AML-193 (cell line): ENCODE measurements around the gene RAI1.

Experiments
- DNase-seq, 2 experiments: peaks; one replicate each; lab custom pipeline; 2025; lab: John Stamatoyannopoulos, UW

The RAI1 gene

GRCh38 chr17:17767887-17768418 is 86.7 kb downstream of the RAI1 start:
- DNase-seq: no peak

GRCh38 chr17:17768424-17769088 is 87.3 kb downstream of the RAI1 start:
- no peak for DNase-seq

GRCh38 chr17:17769869-17770631 is 88.8 kb downstream of the RAI1 start:
- DNase-seq: no peak

GRCh38 chr17:17770632-17771044 is 89.4 kb downstream of the RAI1 start:
- no peak for DNase-seq

- no peak for DNase-seq
Observed at GRCh38 chr17:17771498-17772201, 90.4 kb downstream of the RAI1 start.

GRCh38 chr17:17772231-17772630 is 91.0 kb downstream of the RAI1 start:
- DNase-seq: no peak

- no peak for DNase-seq
Observed at GRCh38 chr17:17774009-17774881, 93.0 kb downstream of the RAI1 start.

GRCh38 chr17:17776889-17777288 is 95.6 kb downstream of the RAI1 start:
- DNase-seq: no peak

GRCh38 chr17:17778308-17779014 is 97.2 kb downstream of the RAI1 start:
- no peak for DNase-seq

- no peak for DNase-seq
Observed at GRCh38 chr17:17779015-17779611, 97.9 kb downstream of the RAI1 start.

- DNase-seq: no peak
Observed at GRCh38 chr17:17780922-17781590, 99.8 kb downstream of the RAI1 start.

GRCh38 chr17:17781591-17782496 is 100.6 kb downstream of the RAI1 start:
- DNase-seq: no peak

- DNase-seq: no peak
Observed at GRCh38 chr17:17782523-17783115, 101.4 kb downstream of the RAI1 start.

GRCh38 chr17:17783116-17783824 is 102.0 kb downstream of the RAI1 start:
- DNase-seq: no peak

- DNase-seq: no peak
Observed at GRCh38 chr17:17783825-17784656, 102.8 kb downstream of the RAI1 start.

GRCh38 chr17:17784657-17785267 is 103.5 kb downstream of the RAI1 start:
- no peak for DNase-seq

- no peak for DNase-seq
Observed at GRCh38 chr17:17785407-17785806, 104.1 kb downstream of the RAI1 start.
